ENCODE measurements around the gene ALG11.

Gene ALG11

GRCh38 chr13:51995677-51996551 lies 16.3 kb upstream of the ALG11 start:
- CTCF ChIA-PET = no interaction called here
- POLR2A ChIA-PET = no interaction called here
- no peak for TF ChIP-seq PKNOX1 (IDR thresholded peaks at IDR 0.05)
- TF ChIP-seq L3MBTL2 (conservative IDR thresholded peaks at IDR 0.05) = 0 out of 2 replicates have a peak, but pooled peaks have one; percentile 14
- 0 out of 2 replicates have a peak, but pooled peaks have one; percentile 24 for TF ChIP-seq CTBP1 (IDR thresholded peaks at IDR 0.05; ENCODE audit: borderline replicate concordance)
- DNase-seq (ENCODE audit: extremely low spot score) = peak; percentile 53

DNA sequence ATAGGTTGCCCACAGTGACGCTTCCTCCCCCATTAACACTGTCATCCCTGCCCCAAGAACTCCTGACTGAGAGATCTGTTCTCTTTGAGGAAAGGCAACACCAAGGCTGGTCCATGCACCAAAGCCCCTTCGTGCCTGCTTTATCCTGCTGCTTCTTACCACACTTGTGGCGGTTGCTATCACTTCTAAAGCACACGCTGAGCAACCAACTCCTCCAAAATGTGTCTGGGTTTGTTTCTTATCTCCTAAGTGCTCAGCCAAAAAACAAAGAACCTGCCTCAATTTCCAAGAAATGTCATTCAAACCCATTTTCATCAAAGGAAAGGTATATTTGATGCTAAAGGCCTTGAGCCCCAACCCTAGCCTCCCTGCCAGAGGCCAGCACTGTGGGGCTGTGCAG lies 15.6 kb upstream of the ALG11 start:
- DNase-seq (ENCODE audit: extremely low spot score) = no peak
- TF ChIP-seq L3MBTL2 (conservative IDR thresholded peaks at IDR 0.05) = no peak
- TF ChIP-seq LEF1 (IDR thresholded peaks at IDR 0.05; ENCODE audit: borderline replicate concordance) = no peak
- TF ChIP-seq PKNOX1 (IDR thresholded peaks at IDR 0.05) = no peak
- TF ChIP-seq HDGF (IDR thresholded peaks at IDR 0.05; ENCODE audit: borderline replicate concordance) = no peak
- POLR2A ChIA-PET = no interaction called here
- CTCF ChIA-PET = no interaction called here

DNA sequence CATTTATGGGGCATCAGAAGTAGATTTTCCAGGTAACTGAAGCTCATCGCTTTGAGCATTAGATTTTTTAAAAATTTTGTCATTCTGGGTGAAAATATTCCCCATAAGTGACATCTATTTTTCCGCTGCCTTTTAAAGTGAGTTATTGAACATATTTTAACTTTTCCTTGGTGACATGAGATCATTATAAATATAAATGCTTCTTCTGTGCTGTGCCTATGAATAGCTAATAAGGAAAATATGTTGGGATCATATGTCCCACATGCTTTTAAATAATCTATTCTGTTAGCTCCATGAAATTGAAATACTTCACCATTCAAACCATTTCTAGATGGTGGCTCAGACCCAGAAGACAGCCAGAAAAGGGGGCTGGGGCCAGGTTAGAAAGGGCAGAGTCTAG lies 15.0 kb upstream of the ALG11 start:
- TF ChIP-seq SP1 (IDR thresholded peaks at IDR 0.05) (no peak), HDGF (IDR thresholded peaks at IDR 0.05; ENCODE audit: borderline replicate concordance) (no peak), FOXA1 (IDR thresholded peaks at IDR 0.05) (no peak), NFRKB (IDR thresholded peaks at IDR 0.05) (no peak), ARNT (IDR thresholded peaks at IDR 0.05) (no peak), BHLHE40 (IDR thresholded peaks at IDR 0.05; ENCODE audit: borderline replicate concordance) (no peak), ZNF384 (IDR thresholded peaks at IDR 0.05) (no peak), LEF1 (IDR thresholded peaks at IDR 0.05; ENCODE audit: borderline replicate concordance) (no peak), FOXM1 (IDR thresholded peaks at IDR 0.05; ENCODE audit: borderline replicate concordance) (no peak), L3MBTL2 (conservative IDR thresholded peaks at IDR 0.05) (no peak), SUZ12 (IDR thresholded peaks at IDR 0.05) (no peak), FOXK2 (IDR thresholded peaks at IDR 0.05) (no peak), ELF4 (IDR thresholded peaks at IDR 0.05) (no peak), TARDBP (IDR thresholded peaks at IDR 0.05) (no peak), PKNOX1 (IDR thresholded peaks at IDR 0.05) (no peak), CTBP1 (IDR thresholded peaks at IDR 0.05; ENCODE audit: borderline replicate concordance) (no peak)
- POLR2A ChIA-PET = no interaction called here
- CTCF ChIA-PET = no interaction called here
- no peak for DNase-seq (ENCODE audit: extremely low spot score)

DNA sequence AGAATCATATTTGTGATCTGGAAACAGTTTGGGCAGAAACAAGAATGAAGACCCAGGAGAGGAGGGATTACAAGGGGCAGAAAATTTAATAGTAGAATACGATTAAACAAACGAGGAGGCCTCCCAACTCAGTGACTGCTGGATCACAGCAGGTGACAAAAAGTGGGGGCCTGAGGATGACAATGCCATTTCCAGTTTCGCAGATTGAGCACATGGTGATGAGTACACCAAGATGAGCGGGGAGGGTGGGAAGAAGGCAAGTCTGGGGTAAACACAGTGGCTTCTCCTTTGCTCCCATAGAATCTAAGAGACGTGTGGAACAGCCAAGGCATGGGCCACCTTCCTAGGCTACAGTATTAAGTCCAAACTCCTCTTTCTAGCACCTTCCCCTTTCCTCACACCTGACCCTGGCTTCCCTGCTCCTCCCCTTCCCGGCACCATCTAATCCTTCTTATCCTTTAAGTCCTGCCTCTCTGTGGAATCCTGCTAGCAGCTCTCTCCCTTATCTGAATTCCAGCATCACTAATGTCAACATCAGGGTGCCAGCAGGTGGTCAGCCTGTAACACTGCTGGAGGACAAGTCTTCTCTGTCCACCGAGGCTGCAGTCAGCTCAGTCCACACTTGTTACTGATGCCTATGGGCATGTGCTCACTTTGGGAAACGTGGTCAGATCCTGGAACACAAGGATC lies 14.4 kb upstream of the ALG11 start:
- CTCF ChIA-PET = interaction anchor here (0.9 to 1.4 kb wide), 2 partner anchors 42 to 129 kb away, joined by 3 read pairs; no protein-coding TSS in a partner anchor
- TF ChIP-seq FOXK2 (IDR thresholded peaks at IDR 0.05) = peak; percentile 54; the same call in 1 of the 2 replicates
- no peak for TF ChIP-seq BHLHE40 (IDR thresholded peaks at IDR 0.05; ENCODE audit: borderline replicate concordance)
- peak; percentile 50 for TF ChIP-seq L3MBTL2 (conservative IDR thresholded peaks at IDR 0.05)
- peak; percentile 51 for DNase-seq (ENCODE audit: extremely low spot score)
- POLR2A ChIA-PET = interaction anchor here (1.1 kb wide), 1 partner anchor 19 kb away, joined by 4 read pairs; no protein-coding TSS in a partner anchor

GRCh38 chr13:51998723-51999509 lies 13.3 kb upstream of the ALG11 start:
- POLR2A ChIA-PET = interaction anchor here (0.9 to 1.1 kb wide), 2 partner anchors 20 to 127 kb away, joined by 3 to 4 read pairs; no protein-coding TSS in a partner anchor
- CTCF ChIA-PET = interaction anchor here (0.9 to 1.4 kb wide), 4 partner anchors 14 to 129 kb away, joined by 3 to 8 read pairs (median 3); no protein-coding TSS in a partner anchor
- DNase-seq (ENCODE audit: extremely low spot score) = no peak
- TF ChIP-seq FOXM1 (IDR thresholded peaks at IDR 0.05; ENCODE audit: borderline replicate concordance) (no peak), SUZ12 (IDR thresholded peaks at IDR 0.05) (no peak), ZNF384 (IDR thresholded peaks at IDR 0.05) (no peak), FOXK2 (IDR thresholded peaks at IDR 0.05) (no peak), PKNOX1 (IDR thresholded peaks at IDR 0.05) (no peak), HDGF (IDR thresholded peaks at IDR 0.05; ENCODE audit: borderline replicate concordance) (no peak), L3MBTL2 (conservative IDR thresholded peaks at IDR 0.05) (no peak), CTBP1 (IDR thresholded peaks at IDR 0.05; ENCODE audit: borderline replicate concordance) (no peak)

All from HEK293T (cell line).